Measurements from ENCODE around the gene RNF215. TPM values are rescaled to one million over a fixed set of nuclear protein-coding genes. Genes with fewer than 3 reads are reported as not detected.

RNF215 gene
- total RNA-seq: 22.1 TPM

DNA sequence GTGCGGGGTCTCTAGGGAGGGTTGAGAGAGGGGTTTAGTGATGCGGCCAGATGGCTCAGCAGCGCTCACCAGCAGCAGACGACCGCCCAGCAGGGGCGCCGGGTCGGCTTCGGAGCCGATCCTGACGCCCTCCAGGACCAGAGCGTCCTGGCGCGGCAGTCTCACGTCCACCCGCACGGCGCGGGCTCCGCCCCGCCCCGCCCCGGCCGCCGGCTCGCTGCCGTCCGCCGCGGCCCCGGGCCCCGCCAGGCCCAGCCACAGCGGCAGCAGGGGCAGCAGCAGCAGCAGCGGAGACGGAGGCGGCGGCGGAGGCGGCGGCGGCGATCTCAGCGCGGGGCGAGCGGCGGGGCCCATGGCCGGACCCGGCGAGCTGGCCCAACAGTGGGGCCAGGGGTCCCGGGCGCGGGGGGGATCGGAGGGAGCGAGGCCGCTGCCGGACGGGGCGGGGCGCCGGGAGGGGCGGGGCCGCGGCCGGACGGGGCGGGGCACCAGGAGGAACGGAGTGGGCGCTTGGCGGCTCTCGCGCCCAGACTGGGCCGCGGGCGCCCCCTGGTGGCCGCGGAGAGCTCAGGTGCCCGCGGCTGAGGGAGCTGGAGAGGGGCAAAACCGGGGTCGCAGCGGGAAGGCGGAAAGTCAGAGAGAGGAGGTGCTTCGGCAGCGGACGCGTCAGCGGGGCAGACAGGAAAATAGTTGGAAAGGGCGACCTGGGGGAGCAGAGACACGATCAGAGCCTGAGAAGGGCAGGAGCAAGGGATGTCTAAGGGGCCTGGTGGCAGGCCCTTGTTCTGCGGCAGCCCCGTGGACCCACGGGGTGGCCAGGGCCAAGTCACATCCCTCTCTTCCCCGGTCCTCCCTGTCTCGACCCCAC is at the start of gene RNF215:
RNF215 (minus strand) TSS at position 452 of the 868 bp plus-strand sequence; CDS start at position 354, 98 bp downstream.

DNA sequence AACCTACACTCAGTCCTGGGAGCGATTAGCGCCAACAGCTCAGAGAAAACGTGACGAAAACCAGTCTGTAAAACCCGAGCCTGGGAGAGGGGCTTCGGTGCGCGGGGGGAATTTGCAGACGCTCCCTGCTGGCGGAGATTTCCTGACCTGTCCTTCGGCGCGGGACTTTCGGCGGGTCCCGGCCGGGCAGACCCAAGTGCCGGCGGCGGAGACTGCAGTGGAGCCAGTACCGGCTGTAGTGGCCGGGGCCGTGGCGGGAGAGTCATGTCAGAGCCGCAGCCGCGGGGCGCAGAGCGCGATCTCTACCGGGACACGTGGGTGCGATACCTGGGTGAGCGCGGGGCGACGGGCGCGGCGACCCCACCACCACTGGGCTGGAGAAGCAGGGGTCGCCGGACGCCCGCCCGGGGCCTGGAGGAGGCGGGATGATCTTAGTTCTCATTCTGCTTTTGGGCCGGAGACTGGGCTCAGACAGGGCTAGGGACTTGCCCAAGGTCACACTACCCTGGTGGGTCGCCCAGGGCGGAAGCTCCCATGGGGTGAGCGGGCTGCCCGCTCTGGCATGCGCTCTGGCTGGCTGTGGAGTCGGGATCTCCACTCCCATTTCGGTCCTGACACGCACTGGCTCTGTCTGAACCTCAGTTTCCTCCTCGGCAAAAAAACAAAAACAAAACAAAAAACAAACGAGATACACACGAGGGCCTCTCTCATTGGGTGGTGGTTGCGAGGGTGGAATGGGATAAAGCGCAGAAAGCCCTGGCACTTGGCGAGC is 38.6 kb upstream of the RNF215 start, which contains the start of gene MTFP1:
MTFP1 (plus strand) TSS at position 153 of the 772 bp plus-strand sequence; CDS start at position 265, 112 bp downstream.

GRCh38 chr22:30396871-30397655 is 9.9 kb upstream of the RNF215 start, which contains the start of gene SEC14L2:
SEC14L2 (plus strand) TSS chr22:30397018; CDS start chr22:30397117, 99 bp downstream.

GRCh38 chr22:30356449-30357235 is 30.6 kb downstream of the RNF215 start, which contains the start of the genes CCDC157 and SF3A1:
CCDC157 (plus strand) TSS chr22:30357007; CDS start chr22:30366001, 8,994 bp downstream.
SF3A1 (minus strand) TSS chr22:30356894; CDS start chr22:30356792, 102 bp downstream.

Small RNA genes lying within 50 kb of the gene (small RNA-seq; reads per million reads assigned to genes)
- gene AC004832.3 (ENCODE audit: low replicate concordance): not detected
- not detected for gene RNU6-564P (ENCODE audit: low replicate concordance)

Other genes with a start within 250 kb of the RNF215 start
- gene LIF, start 140.7 kb downstream of the RNF215 start, total RNA-seq: 2.7 TPM
- 3.0 TPM for gene OSM, start 120.6 kb downstream of the RNF215 start, total RNA-seq
- gene CASTOR1, start 97.9 kb downstream of the RNF215 start, total RNA-seq: 14.1 TPM
- gene TBC1D10A, start 60.5 kb downstream of the RNF215 start, total RNA-seq: 18.0 TPM
- 60.0 TPM for gene SF3A1, start 30.5 kb downstream of the RNF215 start, total RNA-seq
- gene CCDC157, start 30.4 kb downstream of the RNF215 start, total RNA-seq: 6.4 TPM
- 2.9 TPM for gene SEC14L2, start 9.6 kb upstream of the RNF215 start, total RNA-seq
- gene MTFP1, start 38.4 kb upstream of the RNF215 start, total RNA-seq: 12.0 TPM
- not detected for gene SEC14L3, start 84.6 kb upstream of the RNF215 start, total RNA-seq
- gene SEC14L4, start 118.3 kb upstream of the RNF215 start, total RNA-seq: 0.99 TPM
- gene SEC14L6, start 159.3 kb upstream of the RNF215 start, total RNA-seq: 6.5 TPM
- gene GAL3ST1, start 187.3 kb upstream of the RNF215 start, total RNA-seq: 27.3 TPM
- gene PES1, start 204.5 kb upstream of the RNF215 start, total RNA-seq: 51.5 TPM
- 39.7 TPM for gene TCN2, start 219.8 kb upstream of the RNF215 start, total RNA-seq
- 4.0 TPM for gene SLC35E4, start 248.4 kb upstream of the RNF215 start, total RNA-seq

Data from metanephros (tissue), 2 donors.